ENCODE data around the gene CRACR2B.

DNA sequence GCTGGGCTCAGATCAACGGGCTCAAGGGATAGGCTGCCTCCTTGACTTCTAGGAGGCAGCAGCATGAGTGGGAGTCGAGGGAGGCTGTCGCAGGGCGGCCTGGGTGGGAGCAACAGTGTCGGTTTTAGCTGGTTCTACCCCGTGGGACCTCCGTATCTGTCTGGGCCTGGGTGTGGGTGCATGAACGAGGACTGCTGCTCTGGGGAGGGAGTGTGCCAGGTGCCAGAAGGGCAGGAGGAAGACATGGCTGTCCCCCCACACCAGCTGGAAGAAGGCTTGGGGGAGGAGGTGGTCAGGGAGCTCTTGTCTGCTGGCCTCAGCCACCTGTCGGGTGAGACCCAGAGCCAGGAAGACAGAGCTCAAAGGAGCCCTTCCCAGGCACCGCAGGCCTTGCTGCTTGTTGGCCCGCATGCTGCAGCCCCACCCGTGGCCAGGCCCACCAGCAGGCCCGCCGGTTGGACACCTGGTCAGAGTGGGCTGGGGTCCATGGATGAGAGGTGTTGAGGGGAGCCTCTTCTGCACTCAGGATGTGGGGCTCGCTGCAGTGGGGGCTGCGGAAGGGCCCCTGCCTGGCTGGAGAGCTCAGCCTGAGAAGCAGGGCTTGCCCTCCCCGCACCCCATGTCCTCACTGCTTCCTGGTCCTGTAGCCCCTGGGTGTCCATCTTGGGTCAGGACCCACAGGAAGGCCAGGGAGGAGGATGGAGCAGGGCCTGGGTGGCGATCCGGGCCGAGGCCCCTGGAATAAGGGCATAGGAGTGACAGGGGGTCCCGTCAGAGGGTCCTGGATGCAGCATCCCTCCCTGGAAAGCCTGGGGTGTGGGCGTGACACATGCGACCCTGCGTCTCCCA, 41.3 kb upstream of the CRACR2B start:
- no peak for TF ChIP-seq POLR2A (IDR thresholded peaks at IDR 0.05; ENCODE audit: low read depth, low read length)
- TF ChIP-seq POLR2AphosphoS5 (IDR thresholded peaks at IDR 0.05; ENCODE audit: low read depth, low read length), result no peak
